Activated T-cell treated with anti-CD3 and anti-CD28 coated beads for 48 hours (primary cell): Measurements from ENCODE around the gene DDX21.
A peak's percentile ranks its signal among the peaks of the same experiment; 100 is the strongest.
"Not testable (repeated sequence)": the region's sequence is repeated elsewhere in the genome, so short reads cannot be mapped to it uniquely, and the experiment has no call there.

Experiments used
- DNase-seq: peaks from one replicate; pipeline ENCODE4 v3.0.0-alpha.2; 2020; ENCODE audit warnings: low read depth

DDX21 gene

DNA sequence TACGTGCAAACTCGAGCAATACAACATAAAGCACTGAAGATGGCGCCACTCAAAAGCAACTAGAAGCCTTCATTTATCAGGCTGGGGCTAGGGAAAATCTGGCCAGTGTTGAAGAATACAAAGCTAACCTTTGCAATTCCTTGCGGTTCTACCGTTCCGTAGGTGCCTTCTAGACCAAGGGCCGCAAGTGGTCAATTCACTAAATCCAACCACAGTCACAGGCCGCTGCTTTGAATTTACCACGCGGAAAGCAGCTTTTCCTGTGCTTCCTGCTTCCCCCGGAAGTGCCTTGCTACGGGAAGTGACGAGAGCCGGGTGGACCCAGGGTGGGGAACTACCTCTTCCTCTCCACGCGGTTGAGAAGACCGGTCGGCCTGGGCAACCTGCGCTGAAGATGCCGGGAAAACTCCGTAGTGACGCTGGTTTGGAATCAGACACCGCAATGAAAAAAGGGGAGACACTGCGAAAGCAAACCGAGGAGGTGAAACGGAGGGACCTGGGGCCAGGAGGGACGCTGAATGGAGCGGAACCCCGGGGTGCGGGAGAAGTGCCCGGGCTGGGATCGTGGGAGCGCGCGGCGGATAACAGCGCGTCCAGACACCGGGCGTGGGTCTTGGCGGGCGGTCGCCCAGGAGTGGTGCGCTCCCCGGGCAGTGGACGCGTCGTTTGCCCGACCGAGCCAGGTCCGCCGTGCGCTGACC is at the start of gene DDX21:
Gene DDX21, plus strand, starts transcription at position 339 of the 701 bp plus-strand sequence. Its CDS starts 56 bp downstream, at position 395.
- DNase-seq: peak; percentile 79

DNA sequence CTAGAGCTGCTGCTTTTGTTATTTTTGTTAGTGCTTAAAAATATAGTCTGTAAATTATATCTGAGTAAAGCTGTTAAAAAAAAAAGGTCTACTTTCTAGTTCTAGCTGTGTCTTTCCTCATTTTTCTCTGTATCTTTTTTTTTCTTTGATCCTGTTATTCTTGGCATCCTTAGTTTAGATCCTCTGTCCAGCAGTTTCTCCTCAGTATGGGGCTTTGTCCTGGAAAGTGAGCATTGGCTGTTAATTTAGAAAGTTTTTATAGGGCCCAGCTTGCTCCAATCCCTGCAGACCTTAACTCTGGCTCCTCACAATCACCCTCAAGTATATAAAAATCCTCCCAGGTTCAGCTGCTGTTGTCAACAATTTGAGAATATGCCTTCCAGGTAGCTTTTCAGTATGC is 31.4 kb upstream of the DDX21 start:
- no peak for DNase-seq

DNA sequence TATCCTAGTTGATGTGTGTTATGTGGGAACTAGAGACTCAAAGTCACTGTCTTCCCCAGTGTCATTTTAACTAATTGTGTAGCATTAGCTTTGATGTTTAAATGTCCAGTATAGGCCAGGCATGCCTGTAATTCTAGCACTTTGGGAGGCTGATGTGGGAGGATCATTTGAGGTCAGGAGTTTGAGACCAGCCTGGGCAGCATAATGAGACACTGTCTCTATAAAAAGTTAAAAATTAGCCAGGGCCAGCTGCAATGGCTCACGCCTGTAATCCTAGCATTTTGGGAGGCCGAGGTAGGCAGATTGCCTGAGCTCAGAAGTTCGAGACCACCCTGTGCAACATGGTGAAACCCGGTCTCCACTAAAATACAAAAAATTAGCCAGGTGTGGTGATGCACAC is 30.5 kb upstream of the DDX21 start:
- DNase-seq: no peak

DNA sequence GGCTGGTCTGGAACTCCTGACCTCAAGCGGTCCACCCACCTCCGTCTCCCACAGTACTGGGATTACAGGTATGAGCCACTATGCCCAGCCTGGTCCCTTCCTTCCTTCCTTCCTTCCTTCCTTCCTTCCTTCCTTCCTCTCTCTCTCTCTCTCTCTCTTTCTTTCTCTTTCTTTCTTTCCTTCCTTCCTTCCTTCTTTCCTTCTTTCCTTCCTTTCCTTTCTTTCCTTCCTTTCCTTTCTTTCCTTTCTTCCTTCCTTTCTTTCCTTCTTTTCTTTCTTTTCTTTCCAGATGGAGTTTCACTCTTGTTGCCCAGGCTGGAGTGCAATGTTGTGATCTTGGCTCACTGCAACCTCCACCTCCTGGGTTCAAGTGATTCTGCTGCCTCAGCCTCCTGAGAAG is 26.8 kb upstream of the DDX21 start:
- DNase-seq: not testable (repeated sequence)

DNA sequence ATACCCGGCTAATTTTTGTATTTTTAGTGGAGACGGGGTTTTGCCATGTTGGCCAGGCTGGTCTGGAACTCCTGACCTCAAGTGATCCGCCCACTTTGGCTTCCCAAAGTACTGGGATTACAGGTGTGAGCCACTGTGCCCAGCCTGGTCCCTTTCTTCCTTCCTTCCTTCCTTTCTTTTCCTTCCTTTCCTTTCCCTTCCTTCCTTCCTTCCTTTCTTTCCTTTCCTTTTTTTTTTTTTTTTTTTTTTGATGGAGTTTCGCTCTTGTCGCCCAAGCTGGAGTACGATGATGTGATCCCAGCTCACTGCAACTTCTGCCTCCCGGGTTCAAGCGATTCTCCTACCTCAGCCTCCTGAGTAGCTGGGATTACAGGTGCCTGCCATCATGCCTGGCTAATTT is 26.1 kb upstream of the DDX21 start:
- not testable (repeated sequence) for DNase-seq

DNA sequence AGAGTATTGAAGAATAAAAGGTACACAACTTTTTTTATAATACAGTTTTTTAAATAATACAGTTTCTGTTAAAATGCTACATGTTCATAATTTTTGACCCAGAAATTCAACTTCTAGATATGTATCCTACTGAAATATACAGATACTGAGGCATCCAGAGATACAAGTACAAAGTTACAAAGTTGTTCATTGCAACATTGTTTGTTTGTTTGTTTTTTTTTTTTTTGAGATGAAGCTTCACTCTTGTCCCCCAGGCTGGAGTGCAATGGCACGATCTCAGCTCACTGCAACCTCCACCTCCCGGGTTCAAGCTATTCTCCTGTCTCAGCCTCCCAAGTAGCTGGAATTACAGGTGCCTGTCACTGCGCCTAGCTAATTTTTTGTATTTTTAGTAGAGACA is 23.1 kb upstream of the DDX21 start:
- not testable (repeated sequence) for DNase-seq

DNA sequence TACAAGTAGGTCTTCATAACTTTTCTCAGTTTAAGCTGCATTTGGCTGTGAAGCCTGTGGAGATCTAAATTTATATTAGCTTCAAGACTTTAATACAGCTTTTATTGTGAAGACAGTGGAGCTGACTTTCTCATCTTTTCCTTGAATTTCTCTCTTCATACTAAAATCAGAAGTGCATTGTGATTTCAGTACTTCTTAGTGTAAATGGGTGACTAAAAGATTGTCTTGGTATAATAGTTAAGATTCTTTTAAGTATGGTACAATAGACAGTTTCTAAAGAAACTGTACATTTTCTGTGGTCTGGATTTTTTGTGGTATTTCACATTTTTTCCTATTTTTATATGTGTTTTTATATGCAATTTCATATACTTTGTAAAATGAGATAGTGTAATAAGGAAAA is 21.0 kb upstream of the DDX21 start:
- DNase-seq: no peak

DNA sequence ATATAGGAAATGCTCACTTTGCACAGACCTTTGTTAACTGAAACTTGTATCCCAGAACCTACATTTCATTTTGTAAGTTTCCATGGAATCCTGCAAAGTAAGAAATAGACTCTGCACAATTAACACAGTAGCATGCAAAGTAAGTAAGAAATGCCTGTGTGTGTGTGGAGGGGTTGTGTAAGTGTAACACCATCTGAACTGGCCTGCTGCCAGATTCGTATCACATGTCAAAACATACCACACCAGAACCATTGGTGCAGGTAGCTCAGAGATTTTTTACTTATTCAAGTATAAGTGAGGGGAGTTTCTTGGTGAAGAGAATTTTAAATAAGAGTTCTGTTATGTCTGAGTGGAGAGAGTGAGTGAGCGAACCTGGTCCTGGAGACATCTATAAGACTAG is 17.9 kb upstream of the DDX21 start:
- DNase-seq: no peak

DNA sequence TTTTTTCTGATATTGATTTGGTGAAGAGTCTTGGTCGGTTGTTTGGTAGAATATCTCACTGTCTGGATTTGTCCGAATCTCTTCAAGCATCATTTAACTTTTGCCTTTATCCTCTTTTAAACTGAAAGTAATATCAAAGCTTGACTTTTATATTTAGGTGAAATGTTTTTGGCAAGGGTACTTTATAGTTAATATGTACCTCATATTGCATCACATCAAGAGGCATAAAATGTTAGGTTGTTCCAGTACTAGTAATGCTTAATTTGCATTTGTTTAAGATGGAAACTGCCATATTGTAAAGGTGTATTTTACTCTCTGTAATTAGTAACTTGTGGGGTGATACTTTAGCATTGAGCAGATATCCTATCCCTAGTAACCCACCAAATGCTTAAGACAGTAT is 17.1 kb upstream of the DDX21 start:
- no peak for DNase-seq

DNA sequence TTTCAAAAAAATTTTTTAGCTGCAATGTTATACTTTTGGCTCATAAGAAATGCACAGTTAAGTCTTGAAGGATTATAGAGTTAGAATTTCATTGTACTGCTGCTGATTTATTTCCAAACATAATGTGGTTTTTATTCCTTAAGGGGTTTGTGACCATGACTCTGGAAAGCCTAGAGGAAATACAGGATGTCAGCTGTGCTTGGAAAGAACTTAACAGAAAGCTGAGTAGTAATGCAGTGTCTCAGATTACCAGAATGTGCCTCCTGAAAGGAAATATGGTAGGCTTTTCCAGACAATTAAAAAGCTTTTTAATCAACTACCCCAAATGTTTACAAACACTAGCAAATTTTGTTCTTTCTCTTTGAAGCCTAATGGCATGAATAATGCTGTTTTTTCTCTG is 15.1 kb upstream of the DDX21 start:
- not testable (repeated sequence) for DNase-seq

DNA sequence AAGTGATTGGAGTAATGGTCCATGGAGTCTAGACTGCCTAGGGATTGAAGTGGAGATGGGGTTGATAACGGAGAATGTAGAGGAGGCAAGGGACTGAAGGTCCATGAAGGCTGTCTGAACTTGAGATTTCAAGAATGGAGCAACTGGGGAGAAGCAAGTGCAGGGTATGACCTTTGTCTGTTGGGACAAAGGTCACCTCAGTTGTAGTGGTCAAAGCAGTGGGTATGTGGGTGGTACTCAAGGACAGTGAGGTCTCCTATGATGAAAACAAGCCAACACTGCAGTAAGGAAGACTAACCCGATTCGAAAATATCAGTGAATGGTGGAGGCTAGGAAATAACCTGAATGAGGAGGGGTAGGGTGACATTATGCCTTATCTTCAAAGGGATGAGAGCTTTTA is 5.4 kb upstream of the DDX21 start:
- no peak for DNase-seq

DNA sequence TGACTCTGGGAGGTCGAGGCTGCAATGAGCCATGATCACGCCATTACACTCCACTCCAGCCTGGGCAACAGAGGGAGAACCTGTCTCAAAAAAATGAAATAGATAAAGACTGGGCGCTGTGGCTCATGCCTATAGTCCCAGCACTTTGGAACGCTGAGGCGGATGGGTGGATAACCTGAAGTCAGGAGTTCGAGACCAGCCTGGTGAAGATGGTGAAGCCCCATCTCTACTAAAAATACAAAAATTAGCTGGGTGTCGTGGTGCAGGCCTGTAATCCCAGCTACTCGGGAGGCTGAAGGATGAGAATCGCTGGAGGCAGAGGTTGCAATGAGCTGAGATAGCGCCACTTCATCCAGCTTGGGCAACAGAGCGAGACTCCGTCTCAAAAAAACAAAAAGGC is 1.1 kb upstream of the DDX21 start:
- no peak for DNase-seq

DNA sequence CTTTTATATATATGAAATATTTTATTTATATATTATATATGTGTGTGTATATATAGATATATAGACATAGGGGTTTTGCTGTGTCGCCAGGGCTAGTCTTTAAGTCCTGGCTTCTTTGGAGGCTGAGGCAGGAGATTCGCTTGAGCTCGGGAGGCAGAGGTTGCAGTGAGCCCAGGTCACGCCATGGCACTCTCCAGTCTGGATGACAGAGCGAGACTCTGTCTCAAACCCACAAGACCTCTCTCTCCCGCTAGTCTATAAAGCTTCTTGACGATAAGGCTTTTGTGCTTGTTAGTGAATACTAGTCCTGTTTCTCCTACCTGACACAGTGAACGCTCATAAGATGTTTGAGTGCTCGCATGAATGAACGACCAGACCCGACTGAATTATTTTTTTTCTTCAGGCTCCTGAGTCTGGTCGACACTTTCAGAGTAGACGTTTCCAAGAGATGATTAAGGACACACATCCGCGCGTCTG is 577 bp upstream of the DDX21 start:
- peak; percentile 27 for DNase-seq

DNA sequence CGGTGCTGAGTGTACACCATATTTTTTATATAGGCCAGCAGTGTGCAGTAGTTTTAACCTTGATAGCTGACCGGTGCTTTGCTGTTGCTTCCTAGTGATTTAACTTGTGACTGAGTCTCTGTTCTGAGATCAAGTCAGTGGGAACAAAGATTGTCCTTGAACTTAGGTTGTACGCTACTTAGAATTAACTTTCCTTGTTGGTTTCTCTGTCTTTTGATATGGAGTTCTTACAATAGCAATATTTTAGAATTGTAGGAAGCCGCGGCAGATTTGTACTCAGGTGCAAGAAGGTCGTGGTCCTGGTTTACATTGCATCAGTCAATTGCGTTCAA is 1.3 kb downstream of the DDX21 start:
- DNase-seq: no peak

DNA sequence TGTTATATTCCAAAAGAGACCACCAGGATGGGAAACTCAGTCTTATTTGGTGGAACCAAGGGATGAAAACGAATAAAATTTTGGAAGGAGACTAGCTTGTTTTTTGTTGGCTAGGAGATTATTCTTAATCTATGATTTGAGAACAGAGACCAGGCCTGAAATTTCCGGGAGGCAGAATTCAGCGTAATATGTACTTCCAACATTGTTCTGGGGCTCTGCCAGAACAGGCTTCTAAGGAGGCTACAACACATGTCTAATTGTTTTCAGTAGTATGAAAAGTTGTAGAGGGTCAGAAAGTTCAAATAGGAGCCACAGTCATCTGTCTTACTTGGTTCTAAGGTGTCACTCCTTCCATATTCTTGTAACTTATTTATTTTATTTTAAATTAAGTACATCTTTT is 1.7 kb downstream of the DDX21 start:
- no peak for DNase-seq

DNA sequence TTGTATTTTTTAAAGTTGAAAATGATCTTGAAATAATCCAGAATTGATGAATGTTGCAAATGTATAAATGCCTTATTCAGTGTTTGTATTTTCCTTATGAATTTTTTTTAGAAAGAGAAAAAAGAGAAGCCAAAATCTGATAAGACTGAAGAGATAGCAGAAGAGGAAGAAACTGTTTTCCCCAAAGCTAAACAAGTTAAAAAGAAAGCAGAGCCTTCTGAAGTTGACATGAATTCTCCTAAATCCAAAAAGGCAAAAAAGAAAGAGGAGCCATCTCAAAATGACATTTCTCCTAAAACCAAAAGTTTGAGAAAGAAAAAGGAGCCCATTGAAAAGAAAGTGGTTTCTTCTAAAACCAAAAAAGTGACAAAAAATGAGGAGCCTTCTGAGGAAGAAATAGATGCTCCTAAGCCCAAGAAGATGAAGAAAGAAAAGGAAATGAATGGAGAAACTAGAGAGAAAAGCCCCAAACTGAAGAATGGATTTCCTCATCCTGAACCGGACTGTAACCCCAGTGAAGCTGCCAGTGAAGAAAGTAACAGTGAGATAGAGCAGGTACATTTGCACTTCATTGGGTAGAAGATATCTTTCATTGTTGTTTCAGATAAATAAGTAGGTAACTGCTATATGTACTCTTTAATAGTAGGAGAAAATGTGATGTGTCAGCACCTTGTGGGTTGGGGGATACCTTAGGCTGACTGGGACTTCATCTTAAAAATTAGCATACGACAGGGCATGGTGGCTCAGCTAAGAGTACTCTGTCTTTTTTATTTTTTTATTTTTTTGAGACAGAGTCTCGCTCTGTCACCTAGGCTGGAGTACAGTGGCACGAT is 3.9 kb downstream of the DDX21 start:
- DNase-seq: no peak

DNA sequence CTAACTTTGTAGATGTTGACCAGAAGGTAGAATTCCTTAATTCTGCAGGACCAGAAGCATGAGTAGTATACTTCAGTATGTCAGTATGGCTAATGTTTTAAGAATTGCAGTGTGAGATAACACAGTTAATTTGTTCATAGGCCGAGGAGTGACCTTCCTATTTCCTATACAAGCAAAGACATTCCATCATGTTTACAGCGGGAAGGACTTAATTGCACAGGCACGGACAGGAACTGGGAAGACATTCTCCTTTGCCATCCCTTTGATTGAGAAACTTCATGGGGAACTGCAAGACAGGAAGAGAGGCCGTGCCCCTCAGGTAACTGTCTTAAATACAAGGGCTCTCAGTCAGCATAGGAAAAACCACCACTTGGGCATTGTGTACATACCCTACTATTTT is 7.2 kb downstream of the DDX21 start:
- no peak for DNase-seq

DNA sequence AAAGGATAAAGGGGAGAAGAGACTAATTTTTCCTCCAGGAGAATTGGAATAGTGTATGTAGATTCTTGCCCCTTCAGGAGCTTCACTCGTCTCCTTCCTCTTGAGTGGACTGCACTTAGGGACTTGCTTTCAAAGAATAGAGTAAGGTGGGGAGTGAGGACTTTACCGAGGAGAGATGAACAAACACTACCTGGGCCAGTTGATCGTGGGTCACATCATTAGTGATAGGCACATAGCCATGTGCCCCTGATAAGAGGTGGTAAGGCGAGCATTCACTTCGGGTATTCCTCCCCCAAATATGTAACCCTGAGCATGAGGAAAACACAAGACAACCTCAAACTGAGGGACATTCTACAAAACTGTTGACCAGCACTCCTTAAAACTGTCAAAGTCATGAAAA is 18.0 kb downstream of the DDX21 start:
- DNase-seq: no peak

DNA sequence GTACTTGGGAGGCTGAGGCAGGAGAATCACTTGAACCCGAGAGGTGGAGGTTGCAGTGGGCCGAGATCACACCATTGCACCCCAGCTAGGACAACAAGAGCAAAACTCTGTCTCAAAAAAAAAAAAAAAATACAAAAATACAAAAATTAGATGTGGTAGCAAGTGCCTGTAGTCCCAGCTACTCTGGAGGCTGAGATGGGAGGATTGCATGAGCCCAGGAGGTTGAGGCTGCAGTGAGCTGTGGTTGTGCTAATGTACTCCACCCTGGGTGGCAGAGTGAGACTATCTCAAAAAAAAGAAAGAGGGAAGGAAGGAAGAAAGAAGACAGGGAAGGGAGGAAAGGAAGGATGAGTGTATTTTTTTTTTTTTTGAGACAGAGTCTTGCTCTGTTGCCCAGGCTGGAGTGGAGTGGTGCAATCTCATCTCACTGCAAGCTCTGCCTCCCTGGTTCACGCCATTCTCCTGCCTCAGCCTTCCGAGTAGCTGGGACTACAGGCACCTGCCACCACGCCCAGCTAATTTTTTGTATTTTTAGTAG is 20.0 kb downstream of the DDX21 start:
- not testable (repeated sequence) for DNase-seq

DNA sequence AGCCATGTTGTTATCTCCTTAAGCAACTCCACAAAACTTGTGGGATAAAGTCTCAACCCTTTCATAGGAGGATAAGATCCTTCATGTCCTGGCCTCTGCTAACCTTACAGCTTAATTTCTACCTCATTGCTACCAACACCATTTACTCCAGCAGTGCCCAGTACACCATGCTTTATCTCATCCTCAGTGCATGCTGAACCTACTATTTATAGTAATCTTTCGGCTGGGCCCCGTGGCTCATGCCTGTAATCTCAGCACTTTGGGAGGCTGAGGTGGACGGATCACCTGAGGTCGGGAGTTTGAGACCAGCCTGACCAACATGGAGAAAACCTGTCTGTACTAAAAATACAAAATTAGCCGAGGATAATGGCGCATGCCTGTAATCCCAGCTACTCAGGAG is 23.8 kb downstream of the DDX21 start:
- not testable (repeated sequence) for DNase-seq

DNA sequence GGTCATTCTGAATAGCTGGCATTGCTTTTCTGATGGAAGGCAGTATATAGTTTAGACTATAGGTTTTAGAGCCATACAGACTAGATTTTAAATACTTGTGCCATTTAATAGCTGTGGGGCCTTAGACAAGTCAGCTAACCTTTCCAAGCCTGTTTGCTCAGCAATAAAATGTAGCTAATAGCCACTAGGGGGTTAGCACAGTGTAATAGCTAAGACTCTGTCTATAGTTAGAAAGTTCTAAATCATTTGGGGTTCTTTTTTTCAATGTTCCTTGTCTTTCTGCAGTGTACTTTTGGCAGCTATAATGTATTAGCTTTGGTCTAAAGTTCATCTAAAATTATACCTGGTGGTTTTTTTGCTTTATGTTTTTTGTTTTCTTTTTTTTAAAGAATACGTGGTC is 25.1 kb downstream of the DDX21 start:
- DNase-seq: no peak

DNA sequence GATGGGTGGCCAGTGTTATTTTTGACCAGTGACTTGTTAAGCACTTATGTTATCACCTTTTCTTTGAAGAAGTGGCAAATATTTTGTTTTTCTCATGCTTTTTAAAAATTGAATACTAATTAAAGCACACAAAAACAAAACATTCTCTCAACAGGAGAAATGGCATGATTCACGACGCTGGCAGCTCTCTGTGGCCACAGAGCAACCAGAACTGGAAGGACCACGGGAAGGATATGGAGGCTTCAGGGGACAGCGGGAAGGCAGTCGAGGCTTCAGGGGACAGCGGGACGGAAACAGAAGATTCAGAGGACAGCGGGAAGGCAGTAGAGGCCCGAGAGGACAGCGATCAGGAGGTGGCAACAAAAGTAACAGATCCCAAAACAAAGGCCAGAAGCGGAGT is 26.4 kb downstream of the DDX21 start:
- no peak for DNase-seq

DNA sequence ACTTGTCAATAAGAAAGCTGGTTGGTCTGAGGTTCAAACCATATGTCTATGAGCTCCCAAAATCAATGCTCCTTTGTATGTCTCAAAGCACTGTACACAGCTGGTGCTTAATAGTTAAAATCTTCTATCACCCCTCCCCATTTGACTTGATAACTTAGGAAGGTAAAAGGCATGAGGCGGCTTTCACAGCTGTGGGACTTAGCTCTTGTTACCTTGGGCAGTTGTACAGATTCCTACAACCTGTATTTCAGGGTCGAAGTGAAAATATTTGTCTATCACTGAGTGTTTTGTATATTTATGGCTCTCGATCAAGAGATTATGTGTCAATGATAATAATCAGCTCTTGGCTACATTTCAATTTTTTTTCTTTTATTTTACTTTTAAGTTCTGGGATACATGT is 31.6 kb downstream of the DDX21 start:
- DNase-seq: no peak
